Measurements from ENCODE around the gene CCR6.

The CCR6 gene

DNA sequence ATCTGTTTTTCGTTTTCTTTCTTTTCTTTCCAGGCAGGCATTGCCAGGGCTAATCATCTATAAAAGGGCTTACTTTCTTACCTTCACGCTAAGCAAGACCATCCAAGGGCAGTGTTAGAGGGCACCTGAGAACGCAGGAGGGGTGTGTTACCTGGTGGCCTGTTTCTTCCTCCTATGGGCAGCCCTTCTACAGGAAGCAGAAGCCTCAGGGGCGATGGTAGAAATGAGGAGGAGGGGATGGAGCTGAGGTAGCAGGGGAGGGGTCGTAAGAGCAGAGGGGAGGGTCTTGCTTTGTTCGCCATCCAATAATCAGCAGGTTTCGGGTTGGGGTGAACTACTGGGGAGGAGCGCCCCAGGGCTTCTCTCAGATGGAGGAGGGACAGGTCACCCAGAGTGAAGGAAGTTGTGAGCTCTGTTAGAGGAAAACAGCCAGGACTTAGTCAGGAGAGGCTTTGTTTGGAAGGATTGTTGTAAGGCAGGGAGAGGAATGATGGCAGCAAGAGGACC, 1.5 kb upstream of the CCR6 start:
- no peak for DNase-seq

DNA sequence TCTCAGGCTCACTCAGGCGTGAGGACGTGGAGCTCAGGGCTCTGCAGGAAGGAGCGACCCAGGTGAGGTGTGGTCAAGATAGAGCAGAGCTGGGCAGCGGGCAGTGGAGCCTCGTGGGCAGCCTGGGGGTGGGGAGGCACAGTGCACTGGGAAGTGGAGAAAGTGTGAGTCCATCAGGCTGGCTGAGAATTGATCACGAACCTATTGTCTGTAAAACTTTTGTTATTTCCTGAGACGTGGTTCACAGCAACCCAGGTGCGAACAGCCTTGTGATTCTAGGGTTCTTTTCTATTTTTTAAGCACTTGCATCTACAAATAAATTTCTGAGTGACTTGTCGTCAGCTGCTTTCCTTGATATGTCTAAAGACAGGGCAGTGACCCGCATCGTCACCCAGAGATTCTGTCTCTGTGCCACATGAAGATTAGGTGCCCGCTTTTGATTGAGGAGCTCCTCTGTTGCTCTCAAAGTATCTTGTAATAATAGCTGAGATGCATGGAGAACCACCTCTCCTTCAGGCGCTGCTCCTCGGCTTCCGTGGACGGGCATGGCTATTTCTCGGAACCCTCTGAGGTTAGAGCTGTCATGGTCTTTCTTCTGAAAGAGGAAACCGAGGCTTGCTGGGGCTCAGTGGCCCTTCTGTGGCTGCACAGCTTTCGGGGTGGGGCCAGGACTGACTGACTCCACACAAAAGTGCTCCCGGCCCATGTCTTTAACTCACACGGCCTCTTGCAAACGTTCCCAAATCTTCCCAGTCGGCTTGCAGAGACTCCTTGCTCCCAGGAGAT, 662 bp upstream of the CCR6 start:
- DNase-seq: no peak

DNA sequence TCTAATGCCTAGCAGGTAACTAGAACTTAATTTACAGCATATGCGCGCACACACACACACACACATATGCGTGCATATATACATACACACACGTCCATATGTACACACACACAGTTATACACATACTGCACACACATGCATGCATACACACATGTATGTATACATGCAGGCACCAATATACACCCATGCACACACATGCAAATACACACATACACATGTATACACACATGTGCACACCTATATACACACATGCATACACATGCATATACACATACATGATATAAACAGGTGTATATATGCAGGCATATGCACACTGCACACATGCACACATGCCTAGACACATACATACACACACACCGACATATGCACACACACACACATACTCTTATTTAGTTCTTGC, 1.9 kb downstream of the CCR6 start:
- DNase-seq: no peak

DNA sequence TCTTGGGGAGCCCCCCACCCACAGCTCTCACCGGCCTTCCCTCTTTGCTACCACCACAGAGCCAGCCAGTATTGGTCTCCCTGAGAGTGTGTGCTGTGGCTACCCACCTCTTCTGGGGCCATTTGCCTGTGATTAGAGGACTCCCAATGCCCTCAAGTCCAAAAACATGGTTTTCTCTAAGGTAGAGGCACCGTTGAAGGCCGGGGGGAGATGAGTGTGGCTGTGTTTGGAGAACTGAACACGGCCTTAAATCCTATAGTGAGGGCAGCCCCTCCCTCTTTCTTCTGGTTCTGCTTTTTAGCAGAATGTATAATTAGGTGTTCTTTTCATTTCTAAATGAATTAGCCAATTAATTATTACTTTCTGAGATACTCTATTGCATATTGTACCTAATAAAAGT, 2.5 kb downstream of the CCR6 start:
- no peak for DNase-seq

DNA sequence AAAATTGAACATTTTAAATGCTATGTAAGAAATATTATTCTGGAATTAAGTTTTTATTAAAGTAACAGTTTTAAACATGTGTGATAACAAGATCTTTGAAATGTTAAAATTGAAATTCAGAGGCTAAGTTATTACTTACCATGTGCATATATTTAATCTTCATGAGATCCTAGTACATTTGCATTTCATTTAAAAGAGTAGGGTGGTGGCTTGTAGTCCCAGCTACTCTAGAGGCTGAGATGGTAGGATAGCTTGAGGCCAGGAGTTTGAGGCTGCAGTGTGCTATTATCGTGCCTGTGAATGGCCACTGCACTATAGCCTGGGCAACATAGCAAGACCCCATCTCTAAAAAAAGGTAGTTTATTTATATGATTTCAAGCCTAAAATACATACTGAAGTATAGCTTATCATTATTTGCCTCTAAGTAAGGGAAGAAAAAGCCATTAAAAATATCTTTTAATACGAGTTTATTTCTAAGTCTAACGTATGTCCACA, 3.0 kb downstream of the CCR6 start:
- DNase-seq: no peak

DNA sequence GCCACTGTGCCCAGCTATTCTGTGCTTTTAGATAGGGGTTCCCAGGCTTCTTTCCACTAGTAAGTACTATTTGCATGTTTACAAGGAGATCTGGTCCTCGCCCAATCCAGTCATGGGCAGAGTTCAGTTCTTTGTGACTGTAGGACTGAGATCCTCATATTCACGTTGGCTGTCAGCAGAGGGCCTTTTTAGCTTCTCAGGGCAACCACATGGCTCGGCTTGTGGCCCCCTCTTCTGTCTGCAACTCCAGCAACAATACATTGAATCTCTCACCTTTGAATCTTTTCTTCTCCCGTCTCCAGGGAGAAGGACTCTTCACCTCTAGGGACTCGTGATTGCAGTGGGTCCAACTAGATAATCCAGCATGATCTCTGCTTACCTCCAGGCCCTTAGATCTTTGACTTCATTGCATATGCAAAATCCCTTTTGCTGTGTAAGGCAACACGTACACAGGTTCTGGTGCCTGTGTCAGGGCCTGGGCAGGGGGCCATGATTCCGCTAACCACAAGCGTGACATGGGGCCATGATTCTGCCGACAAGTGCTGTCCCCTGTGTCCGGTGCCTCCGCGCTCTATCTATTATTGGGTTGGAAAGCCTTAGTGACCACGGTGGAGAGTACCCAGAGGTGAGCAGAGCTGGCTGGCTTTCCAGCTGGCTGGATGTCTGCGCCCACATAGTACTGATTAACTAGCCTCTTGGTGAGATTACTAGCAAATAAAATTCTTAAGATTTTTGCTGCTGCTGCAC, 5.1 kb downstream of the CCR6 start:
- DNase-seq: no peak

DNA sequence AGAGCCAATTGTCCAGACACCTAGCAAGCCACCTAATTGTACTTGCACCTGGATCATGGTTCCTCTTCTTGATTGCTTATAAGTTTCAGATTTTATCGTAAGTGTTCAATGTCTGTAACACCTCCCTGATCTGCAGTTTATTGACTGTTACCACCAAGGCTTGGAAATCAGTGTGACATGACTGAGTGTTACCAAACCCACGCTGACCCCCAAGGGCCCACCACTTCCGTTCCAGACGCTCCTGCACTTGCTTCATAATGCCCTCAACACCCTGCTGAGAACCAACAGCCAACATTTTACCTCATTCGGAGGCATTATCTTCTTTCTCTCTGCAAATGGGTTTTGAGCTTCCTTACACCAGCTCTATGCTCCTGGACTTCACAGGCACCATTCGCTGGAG, 6.3 kb downstream of the CCR6 start:
- no peak for DNase-seq

DNA sequence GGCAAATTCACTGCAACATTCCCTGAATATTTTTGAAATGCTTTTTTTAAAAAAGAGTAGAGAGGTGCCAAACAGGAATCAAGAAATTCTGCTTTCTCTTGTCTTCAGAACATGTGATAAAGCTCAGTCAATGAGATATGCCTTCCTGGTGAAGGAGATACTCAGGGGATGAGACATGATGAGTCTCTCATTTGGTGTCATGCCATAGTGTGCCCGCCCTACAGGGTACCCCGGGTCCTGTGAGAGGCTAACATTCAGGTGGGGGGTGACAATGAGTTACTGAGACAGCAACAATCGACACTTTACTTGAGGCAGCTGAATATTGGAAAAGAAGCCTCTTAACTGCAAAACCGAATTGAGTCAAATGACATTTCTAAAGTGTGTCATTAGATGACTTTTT, 6.7 kb downstream of the CCR6 start:
- DNase-seq: no peak

DNA sequence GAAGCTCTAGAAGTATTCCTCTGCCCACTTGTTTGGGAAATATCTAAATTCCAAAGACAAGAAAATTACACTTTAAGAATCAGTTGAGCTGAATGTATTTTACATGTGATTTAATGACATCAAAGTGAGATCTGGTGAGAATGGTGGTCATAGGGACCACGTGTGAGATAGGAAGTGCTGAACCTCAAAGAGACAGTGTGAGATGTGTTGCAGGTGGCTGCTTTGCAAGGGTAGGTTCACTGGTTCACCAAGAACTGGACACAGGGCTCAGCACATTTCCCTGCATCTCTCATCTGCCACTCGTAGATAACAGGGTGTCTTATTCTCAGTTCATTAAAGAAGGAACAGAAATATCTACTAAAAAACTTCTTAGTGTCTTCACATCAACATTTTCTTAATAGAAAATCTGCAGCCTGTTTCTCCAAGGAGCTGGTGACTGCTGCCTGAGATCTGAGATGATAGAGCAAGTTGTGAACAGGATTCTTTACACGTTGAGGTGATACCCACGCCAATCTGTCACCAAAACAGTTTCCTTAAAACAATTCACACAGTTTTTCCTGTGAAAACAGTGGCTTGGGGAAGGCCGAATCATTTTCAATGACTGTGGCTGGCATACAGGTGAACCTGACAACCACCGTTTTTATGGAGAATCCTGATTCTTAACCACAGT, 7.2 kb downstream of the CCR6 start:
- DNase-seq: no peak

DNA sequence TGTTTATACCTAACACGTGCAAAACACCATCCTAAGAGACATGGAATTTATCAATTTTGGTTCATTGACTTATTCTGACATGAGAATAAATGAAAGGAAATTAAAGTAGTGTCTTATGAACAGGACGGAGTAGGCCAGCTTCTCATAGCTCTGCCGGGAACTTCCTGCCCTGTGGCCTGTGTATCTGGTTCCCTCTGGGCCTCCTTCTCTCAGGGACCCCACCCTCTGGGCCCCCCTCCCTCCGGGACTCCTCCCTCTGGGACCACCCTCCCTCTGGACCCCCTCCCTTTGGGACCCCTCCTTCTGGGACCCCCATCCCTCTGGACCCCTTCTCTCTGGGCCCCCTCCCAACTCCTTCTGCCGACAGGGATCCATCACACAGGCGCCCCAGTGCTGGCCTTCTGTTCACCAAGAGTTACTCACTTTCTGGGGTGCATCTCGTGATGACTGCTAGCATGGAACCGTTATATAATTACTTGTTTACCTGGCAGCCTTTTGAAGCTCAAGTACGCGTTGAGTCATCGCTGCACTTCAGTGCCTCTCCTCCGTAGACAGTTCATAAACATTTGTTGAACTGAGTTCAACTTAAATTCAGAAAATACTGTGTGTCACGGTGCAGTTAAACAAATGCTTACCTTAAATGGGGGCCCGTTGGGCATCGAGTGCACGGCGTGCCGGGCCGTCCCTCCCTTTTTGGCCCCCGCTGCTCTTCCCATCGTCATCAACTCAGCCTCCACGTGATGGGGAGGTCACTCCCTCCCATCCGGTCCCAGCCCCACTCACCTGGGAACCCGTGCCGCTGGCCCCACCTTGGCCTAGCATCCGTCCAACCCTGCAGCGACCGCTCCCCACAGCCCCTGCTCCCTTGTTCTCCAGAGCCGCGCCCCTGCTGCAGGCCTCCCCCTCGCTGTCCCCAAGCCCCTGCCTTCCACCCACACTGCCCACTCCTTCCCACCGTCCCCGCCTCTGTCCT, 8.1 kb downstream of the CCR6 start:
- DNase-seq: no peak

DNA sequence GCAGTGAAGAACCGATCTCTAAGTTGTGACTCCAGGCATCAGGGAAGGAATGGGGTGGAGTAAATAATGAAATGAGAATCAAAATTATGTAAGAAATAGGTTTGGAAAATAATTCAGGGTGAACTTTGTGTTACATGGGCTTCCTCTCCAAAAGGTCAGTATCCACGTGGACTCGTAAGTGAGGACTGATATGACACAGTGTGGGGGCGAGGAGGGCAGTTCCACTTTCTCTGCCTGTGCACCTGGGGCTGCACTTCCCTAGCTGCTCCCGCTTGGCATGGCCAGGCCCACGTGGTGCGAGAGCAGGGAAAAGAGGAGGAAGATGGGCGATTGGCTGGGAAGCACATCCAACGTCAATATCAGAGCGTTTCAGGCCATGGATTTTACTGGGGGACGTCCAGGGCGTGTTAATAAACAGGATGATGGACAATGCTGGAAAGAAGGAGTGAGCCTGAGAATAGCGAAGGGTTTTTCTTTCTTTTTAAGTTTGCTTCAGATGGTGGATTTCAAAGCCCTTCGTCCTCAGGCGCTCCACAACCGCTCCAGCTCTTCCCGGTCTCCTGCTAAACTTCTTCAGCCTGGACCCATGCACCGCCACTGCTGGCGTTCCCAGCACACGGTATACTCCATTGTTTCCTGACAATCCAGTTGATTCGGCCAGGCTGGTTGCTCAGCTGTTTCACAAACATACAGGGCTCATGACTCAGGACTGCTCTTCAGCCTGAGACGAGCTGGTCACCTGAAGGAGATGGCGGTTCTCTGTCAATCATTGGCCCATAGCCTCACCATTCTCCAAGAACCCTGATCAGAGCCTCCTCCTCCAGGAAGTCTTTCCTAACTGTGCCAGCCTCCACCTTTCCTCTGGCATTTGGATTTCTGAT, 11.8 kb downstream of the CCR6 start:
- no peak for DNase-seq

DNA sequence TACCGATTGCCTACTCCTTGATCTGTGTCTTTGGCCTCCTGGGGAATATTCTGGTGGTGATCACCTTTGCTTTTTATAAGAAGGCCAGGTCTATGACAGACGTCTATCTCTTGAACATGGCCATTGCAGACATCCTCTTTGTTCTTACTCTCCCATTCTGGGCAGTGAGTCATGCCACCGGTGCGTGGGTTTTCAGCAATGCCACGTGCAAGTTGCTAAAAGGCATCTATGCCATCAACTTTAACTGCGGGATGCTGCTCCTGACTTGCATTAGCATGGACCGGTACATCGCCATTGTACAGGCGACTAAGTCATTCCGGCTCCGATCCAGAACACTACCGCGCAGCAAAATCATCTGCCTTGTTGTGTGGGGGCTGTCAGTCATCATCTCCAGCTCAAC, 13.5 kb downstream of the CCR6 start:
- DNase-seq: no peak

DNA sequence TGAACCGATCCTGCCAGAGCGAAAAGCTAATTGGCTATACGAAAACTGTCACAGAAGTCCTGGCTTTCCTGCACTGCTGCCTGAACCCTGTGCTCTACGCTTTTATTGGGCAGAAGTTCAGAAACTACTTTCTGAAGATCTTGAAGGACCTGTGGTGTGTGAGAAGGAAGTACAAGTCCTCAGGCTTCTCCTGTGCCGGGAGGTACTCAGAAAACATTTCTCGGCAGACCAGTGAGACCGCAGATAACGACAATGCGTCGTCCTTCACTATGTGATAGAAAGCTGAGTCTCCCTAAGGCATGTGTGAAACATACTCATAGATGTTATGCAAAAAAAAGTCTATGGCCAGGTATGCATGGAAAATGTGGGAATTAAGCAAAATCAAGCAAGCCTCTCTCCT, 14.2 kb downstream of the CCR6 start:
- no peak for DNase-seq

DNA sequence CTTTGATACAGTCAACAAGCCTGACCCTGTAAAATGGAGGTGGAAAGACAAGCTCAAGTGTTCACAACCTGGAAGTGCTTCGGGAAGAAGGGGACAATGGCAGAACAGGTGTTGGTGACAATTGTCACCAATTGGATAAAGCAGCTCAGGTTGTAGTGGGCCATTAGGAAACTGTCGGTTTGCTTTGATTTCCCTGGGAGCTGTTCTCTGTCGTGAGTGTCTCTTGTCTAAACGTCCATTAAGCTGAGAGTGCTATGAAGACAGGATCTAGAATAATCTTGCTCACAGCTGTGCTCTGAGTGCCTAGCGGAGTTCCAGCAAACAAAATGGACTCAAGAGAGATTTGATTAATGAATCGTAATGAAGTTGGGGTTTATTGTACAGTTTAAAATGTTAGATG, 15.0 kb downstream of the CCR6 start:
- no peak for DNase-seq

DNA sequence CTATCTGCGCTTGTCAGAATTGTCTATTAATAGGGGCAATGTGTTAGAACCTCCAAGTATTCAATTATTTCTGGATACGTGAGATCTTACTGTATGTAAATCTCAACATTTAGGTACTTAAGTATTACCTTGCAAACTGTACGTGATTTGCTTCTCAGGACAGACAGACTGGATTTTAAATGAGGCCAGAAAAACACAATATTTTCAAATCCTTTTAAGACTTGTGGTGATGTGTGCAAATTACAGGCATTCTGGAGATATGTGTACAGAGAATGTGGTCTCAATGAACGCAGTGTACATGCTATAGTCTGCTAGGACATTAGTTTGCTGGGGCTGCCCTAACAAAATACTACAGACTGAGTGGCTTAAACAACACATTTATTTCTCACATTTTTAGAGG, 16.9 kb downstream of the CCR6 start:
- no peak for DNase-seq

DNA sequence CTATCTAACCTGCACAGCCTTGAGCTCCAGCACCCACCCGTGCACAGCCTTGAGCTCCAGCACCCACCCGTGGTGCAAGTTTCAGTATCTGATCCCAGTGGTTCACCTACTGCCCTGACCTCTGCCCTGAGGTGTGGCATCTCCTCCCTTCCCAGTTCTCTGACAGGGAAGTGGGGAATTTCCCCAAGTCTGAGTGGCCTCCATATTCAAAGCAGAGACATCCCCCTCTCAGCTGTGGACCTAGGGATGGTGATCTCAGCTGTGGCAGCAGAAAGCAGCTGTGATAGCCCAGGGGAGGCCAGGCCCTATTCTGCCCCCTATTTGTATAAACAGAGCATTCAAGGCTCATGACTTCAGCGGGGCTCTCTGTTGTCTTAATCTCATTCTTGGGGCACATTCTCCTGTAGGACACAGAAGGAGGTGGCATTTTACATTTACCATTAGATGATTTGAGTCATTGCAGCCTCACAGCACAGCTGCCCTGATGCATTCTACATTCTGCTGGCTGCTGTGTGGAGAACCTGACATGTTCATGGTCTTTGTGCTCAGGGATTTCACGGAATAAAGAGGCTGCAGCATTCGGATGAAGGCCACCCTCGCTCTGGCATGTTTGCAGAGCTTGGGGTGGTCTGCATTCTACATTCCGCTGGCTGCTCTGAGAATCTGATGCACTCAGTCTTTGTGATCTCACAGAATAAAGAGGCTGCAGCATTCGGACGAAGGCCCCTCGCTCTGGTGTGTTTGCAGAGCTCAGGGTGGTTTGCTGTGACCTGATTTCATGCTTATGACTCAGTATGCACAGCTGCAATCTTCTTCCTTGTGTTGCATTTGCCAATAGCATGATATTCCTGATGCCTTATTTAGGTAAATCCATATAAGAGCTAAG, 17.9 kb downstream of the CCR6 start:
- no peak for DNase-seq

DNA sequence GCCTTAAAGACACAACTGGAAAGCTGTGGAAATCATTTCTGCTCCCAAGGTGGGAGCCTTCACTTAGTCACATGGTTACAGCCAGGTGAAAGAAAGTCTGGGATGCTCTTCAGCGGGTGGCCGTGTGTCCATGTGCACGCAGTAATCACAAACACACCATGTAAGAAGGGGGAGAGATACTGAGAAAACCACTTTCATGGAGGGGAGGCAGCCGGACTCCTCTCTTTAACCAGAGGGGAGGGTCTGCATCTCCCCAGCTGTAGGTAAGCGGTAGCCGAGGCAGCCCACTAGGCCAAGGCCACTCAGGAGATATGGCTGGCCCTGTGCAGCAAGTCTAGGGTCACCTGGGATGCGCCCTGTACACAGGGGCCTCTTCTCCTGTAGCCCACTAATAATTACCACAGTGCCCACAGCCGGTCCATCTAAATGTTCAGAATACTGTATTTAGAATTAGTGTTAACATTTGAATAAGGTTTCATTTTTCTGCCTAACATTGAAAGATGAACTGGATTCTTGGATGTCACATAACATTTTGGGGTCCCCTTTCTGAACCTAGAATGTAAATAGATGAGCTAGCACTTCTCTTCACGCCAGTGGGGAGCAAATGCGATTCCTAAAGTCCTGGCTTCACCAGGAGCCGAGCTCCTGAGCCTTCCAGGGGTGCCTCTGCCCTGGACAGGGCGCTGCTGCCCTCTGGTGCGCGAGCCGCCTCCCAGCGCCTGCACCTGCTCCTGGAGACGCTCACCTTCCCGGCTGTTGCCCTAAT, 19.0 kb downstream of the CCR6 start:
- peak; percentile 55 for DNase-seq

DNA sequence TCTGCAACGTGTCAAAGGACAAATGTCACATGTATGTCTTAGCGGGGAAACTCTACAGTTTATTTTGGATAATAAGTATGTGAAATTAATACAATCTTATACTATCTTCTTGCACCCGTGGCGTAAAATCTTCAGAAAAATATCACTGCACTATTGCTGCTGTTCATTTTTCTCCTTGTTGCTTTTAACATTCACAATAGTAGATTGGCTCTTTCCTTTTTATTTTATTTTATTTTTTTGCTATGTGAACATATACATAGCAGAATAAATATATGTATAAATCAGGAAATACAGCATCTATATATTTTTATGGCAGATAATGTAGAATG, 19.5 kb downstream of the CCR6 start:
- no peak for DNase-seq

DNA sequence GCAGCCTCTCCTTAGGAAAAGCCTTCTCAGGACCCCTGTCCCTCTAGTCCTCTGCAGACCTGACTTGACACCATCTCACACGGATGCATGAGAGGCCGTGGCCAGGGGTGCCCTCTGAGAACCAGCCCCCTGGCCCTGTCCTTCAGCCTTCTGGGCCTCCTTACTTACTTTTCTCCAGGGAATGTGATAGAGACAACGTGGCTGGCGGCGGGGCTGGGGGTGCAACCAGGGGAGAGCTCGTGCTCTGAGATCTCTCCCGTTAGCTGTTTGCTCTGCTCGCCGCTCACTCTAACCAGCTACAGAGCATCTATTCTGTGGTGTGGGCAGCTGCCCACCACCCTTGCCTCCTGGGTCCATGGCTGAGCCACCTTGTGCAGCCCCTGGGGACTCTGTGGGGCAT, 20.1 kb downstream of the CCR6 start:
- no peak for DNase-seq

DNA sequence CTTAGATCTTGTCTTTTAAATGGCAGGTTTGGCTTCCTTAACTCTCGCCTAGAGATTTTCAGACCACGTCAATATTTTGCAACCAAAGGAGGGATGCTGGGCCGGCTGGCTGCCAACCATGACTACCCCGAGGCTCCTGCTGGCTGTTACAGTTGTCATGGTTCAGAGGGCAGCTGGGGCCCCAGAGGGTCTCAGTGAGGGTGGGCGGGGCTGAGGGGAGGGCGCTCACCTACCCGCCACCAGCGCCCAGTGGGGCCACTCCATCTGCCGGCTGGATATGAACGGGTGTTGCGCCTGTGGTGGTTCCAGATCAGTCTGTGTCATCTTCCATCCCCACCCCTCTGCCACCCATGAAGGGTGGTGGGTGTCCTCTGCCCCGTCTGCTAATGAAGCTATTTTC, 22.6 kb downstream of the CCR6 start:
- DNase-seq: no peak
